Osteocyte (in vitro differentiated cells): ENCODE measurements around the gene FMNL2. TPM values are rescaled to one million over a fixed set of nuclear protein-coding genes. Genes with fewer than 3 reads are reported as not detected.

Experiments
- DNase-seq: peaks from one replicate; pipeline ENCODE4 v3.0.0; 2021; ENCODE audit warnings: mixed read lengths; ENCODE audit not compliant: unreplicated experiment; ENCODE audit errors: extremely low spot score
- H3K27ac Mint-ChIP-seq: one replicate; pipeline ENCODE4 v1.8.0; 2021; ENCODE audit warnings: mild to moderate bottlenecking, mixed read lengths; ENCODE audit not compliant: unreplicated experiment
- H3K27me3 Mint-ChIP-seq: one replicate; pipeline ENCODE4 v1.8.0; 2021; ENCODE audit warnings: mixed read lengths; ENCODE audit not compliant: unreplicated experiment
- H3K36me3 Mint-ChIP-seq: one replicate; pipeline ENCODE4 v1.8.0; 2021; ENCODE audit warnings: mixed read lengths; ENCODE audit not compliant: unreplicated experiment
- H3K4me1 Mint-ChIP-seq: one replicate; pipeline ENCODE4 v1.8.0; 2021; ENCODE audit warnings: mixed read lengths; ENCODE audit not compliant: unreplicated experiment
- H3K4me3 Mint-ChIP-seq: one replicate; pipeline ENCODE4 v1.8.0; 2021; ENCODE audit warnings: mild to moderate bottlenecking, moderate library complexity, mixed read lengths; ENCODE audit not compliant: unreplicated experiment
- H3K9me3 Mint-ChIP-seq: one replicate; pipeline ENCODE4 v1.8.0; 2021; ENCODE audit warnings: mixed read lengths; ENCODE audit not compliant: unreplicated experiment
- long read RNA-seq: library from polyadenylated mRNA; unstranded; transcript quantifications from one replicate; pipeline ENCODE4 v2.0.0, GENCODE V29; 2021
- total RNA-seq: library from RNA; stranded (reverse); gene quantifications from 2 replicates; pipeline ENCODE4 v1.2.1, GENCODE V29; 2021
- TF ChIP-seq, protein P1 (sequence below): fragments of 200-600 bp; sonication (generic); IDR thresholded peaks from 2 replicates; pipeline ENCODE4 v1.5.0; 2021; ENCODE audit warnings: antibody characterized with exemption, mild to moderate bottlenecking, moderate library complexity

Gene FMNL2
- total RNA-seq, result 44.0 and 45.3 TPM in 2 replicates
- long read RNA-seq, partial matches to known transcripts, result 11 of 19 reads
- long read RNA-seq, other reads (novel, unspliced or antisense), result 8 of 19 reads

DNA sequence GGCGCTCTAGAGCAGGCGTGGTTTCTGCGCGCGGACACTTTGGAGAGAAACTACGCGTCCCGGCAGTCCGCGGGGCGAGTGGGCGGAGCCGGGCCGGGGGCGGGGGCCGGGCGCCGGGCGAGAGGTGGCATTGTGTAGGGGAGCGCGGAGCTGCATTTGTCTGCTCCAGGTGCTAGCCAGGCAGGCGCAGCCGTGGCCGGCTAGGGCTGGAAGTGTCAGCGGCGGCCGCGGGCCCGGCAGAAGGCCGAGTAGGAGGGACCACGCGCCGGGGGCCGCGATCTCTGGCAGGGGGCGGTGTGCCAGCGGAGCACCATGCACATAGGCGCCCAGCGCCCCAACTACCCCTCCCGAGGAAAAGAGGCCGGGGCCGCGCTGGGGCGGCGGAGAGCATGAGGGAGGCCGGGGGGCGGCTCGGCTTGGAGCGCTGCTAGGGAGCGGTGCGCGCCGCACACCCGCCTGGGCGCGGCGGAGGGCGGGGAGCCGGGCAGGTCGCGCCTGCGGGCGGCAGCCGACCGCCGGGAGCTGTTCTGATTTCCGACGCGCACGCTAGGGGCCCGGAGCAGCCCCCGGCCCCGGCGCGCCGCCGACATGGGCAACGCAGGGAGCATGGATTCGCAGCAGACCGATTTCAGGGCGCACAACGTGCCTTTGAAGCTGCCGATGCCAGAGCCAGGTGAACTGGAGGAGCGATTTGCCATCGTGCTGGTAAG, at the start of gene FMNL2:
Gene FMNL2 (plus strand): TSS at position 159 of the 710 bp plus-strand sequence.
- TF ChIP-seq, protein P1, sequence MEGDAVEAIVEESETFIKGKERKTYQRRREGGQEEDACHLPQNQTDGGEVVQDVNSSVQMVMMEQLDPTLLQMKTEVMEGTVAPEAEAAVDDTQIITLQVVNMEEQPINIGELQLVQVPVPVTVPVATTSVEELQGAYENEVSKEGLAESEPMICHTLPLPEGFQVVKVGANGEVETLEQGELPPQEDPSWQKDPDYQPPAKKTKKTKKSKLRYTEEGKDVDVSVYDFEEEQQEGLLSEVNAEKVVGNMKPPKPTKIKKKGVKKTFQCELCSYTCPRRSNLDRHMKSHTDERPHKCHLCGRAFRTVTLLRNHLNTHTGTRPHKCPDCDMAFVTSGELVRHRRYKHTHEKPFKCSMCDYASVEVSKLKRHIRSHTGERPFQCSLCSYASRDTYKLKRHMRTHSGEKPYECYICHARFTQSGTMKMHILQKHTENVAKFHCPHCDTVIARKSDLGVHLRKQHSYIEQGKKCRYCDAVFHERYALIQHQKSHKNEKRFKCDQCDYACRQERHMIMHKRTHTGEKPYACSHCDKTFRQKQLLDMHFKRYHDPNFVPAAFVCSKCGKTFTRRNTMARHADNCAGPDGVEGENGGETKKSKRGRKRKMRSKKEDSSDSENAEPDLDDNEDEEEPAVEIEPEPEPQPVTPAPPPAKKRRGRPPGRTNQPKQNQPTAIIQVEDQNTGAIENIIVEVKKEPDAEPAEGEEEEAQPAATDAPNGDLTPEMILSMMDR, result peak; percentile 33
- Mint-ChIP-seq H3K36me3 (no peaks in the 10 kb centered on the region), H3K27me3 (no peaks in the 10 kb centered on the region), H3K4me1 (peaks cover 28% of the 10 kb centered on the region), H3K4me3 (peak within 1 kb of the TSS; percentile 94), H3K27ac (peak within 1 kb of the TSS; percentile 76), H3K9me3 (no peaks in the 10 kb centered on the region)
- DNase-seq, result peak; percentile 92

DNA sequence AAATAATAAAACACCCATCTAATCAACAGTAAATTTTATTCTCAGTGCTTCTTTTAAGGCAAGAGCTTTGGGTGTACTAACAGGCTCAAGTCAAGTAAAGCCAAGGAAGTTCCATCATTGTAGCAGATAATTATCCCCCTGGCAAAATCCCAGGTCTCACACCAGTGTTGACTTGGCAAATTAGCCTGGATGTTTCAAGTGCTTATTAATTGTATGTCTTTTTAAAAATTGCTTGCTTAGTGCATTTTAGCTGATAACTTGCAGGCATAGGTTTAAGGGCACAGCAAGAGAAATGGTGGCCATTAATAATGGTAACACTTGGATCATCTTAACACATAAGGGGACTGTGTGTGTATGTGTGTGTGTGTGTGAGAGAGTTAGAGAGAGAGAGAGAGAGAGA, 42.0 kb upstream of the FMNL2 start:
- TF ChIP-seq, protein P1, result no peak
- DNase-seq, result no peak
- no peaks in the 10 kb centered on the region for H3K4me1 Mint-ChIP-seq
- no peak overlapping the region for H3K27ac Mint-ChIP-seq
- H3K4me3 Mint-ChIP-seq, result no peak overlapping the region
- no peaks in the 10 kb centered on the region for H3K36me3 Mint-ChIP-seq
- peaks cover 11% of the 10 kb centered on the region for H3K27me3 Mint-ChIP-seq
- no peaks in the 10 kb centered on the region for H3K9me3 Mint-ChIP-seq

DNA sequence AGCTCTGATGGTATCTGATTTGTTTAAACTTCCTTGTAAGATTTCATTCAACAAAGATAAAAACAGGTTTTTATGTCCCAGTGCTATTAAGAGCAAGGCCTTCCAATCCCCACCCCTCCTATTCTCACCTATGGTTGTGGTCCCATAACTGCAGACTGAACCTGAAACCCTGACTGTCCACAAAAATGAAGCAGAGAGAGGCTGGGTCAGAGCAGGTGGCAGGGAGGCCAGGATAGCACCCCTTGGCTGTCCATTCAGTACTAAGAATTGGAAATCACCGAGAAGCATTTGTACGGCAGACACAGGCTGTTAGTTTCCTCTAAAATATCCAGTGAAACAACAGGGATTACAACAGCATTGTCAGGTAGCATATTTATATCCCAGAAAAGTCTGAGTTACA, 37.3 kb upstream of the FMNL2 start:
- no peaks in the 10 kb centered on the region for H3K4me1 Mint-ChIP-seq
- TF ChIP-seq, protein P1, result no peak
- H3K27ac Mint-ChIP-seq, result no peak overlapping the region
- no peak for DNase-seq
- H3K36me3 Mint-ChIP-seq, result no peaks in the 10 kb centered on the region
- H3K27me3 Mint-ChIP-seq, result peaks cover 24% of the 10 kb centered on the region
- H3K9me3 Mint-ChIP-seq, result no peaks in the 10 kb centered on the region
- H3K4me3 Mint-ChIP-seq, result no peak overlapping the region

DNA sequence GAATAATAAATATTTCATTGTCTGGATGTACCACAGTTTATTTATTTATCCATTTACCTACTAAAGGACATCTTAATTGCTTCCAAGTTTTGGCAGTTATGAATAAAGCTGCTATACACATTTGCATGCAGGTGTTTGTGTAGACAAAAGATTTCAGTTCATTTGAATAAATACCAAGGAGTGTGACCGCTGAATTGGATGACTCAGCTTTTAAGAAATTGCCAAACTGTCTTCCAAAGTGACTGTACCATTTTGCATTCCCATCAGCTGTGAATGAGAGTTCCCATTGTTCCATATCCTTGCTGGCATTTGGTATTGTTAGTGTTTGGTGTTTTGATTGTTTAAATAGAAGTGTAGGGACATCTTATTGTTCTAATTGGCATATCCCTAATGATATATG, 36.2 kb upstream of the FMNL2 start:
- no peaks in the 10 kb centered on the region for H3K9me3 Mint-ChIP-seq
- H3K4me1 Mint-ChIP-seq, result no peaks in the 10 kb centered on the region
- H3K36me3 Mint-ChIP-seq, result no peaks in the 10 kb centered on the region
- peaks cover 27% of the 10 kb centered on the region for H3K27me3 Mint-ChIP-seq
- H3K27ac Mint-ChIP-seq, result no peak overlapping the region
- no peak overlapping the region for H3K4me3 Mint-ChIP-seq
- TF ChIP-seq, protein P1, result no peak
- DNase-seq, result no peak

DNA sequence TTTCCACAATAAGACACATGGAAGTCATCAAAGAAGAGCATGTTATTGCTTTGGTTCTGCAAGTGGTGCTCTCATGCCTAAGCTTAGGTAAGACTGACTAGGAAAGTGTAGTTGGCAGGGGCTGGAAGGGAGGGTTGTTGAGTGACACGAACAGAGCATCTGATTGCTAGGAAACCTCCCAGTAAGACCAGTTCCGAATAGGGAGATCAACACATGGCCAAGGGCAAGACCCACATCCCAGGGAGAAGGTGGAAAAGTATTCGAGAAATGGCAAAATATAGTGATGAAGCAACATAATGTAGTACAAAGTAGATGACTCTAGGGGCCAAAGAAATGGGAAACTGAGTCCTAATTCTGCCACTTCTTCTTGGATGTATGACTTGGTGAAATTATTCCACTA, 33.8 kb upstream of the FMNL2 start:
- H3K9me3 Mint-ChIP-seq, result no peaks in the 10 kb centered on the region
- no peak for DNase-seq
- no peaks in the 10 kb centered on the region for H3K36me3 Mint-ChIP-seq
- H3K4me1 Mint-ChIP-seq, result no peaks in the 10 kb centered on the region
- no peak overlapping the region for H3K4me3 Mint-ChIP-seq
- TF ChIP-seq, protein P1, result no peak
- H3K27ac Mint-ChIP-seq, result no peak overlapping the region
- peaks cover 25% of the 10 kb centered on the region for H3K27me3 Mint-ChIP-seq
